Melanocyte of skin (primary cell): ENCODE results near the gene ZNF662. TPM values are rescaled to one million over a fixed set of nuclear protein-coding genes. Genes with fewer than 3 reads are reported as not detected.

Experiments used
- total RNA-seq, 2 donors: library from RNA; depleted of rRNA; stranded (reverse); fragments of >200 nt; gene quantifications; 2 replicates each; pipeline ENCODE4 v1.2.3, GENCODE V29; 2012

The ZNF662 gene
- total RNA-seq: under 1 TPM; 0.33 to 0.69 TPM

DNA sequence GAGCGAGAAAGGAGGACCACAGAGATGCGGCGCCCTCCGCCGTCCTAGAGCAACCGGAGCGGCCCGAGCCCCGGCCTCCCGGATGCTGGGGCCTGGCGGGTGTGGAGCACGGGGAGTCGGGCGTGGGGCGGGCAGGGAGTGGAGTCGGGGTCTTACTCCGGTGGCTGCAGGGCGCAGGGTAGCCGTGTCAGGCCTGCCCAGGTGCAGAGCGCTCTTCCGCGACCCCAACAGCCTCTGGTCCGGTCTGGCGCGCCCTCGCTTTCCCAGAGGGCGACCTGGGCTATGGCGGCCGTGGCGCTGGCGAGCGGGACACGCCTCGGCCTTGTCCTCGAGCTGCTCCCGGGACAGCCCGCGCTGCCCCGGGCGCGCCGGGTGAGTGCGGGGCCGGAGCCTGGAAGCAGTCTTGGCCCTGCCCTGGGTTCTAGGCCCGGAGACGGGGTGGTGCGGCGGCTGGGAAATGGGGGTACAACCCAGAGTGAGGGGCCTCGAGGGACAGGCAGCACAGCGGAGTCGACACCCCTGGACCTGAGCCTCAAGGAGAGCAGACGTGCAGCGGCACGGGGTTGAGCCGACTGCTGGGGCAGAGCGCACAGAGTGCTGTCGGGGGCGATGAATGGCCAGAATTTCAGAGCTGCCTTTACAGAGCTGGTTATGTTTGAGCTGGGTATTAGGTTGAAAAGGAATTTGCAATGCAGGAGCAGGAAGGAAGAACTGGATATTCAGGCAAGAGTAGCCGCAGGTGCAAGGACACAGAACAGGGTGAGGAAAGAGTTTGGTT is at the start of gene ZNF662:
TSS of gene ZNF662 (plus strand) at position 73 of the 778 bp plus-strand sequence. CDS start 1,973 bp downstream, outside the sequence.

GRCh38 chr3:42875325-42876151 is 30.4 kb upstream of the ZNF662 start, which contains the start of gene CYP8B1:
Gene CYP8B1 (minus strand): TSS chr3:42875879. CDS start chr3:42875816, 63 bp downstream.

Other genes starting within 250 kb of the ZNF662 start
- not detected for gene KLHL40, start 220.6 kb upstream of the ZNF662 start, total RNA-seq
- gene HHATL, start 203.3 kb upstream of the ZNF662 start, total RNA-seq: not detected
- under 1 TPM in 1 of 2 donors, not detected in 1; 0.33 TPM for gene CCDC13, start 132.9 kb upstream of the ZNF662 start, total RNA-seq
- gene HIGD1A, start 101.7 kb upstream of the ZNF662 start, total RNA-seq: 100 to 1,000 TPM; 116 to 157 TPM
- gene ACKR2, start 96.7 kb upstream of the ZNF662 start, total RNA-seq: under 1 TPM in 1 of 2 donors, not detected in 1; under 0.01 TPM
- gene CYP8B1, start 30.3 kb upstream of the ZNF662 start, total RNA-seq: not detected
- gene GASK1A, start 73.2 kb downstream of the ZNF662 start, total RNA-seq: under 1 TPM; 0.33 to 0.34 TPM
- gene POMGNT2, start 199.9 kb downstream of the ZNF662 start, total RNA-seq: 10 to 100 TPM; 14.1 to 17.3 TPM